Skeletal muscle tissue (tissue), 4 donors: ENCODE data around the gene BAIAP3. TPM values are rescaled to one million over a fixed set of nuclear protein-coding genes. Genes with fewer than 3 reads are reported as not detected.

Experiments
- H3K27ac ChIP-seq: one replicate; pipeline ENCODE4 v1.7.0; 2013; ENCODE audit warnings: mild to moderate bottlenecking, low read depth, low read length, inconsistent platforms
- H3K27me3 ChIP-seq, 3 donors: one replicate each; pipeline ENCODE4 v1.7.0; 2013; ENCODE audit warnings: low read length in 3 of 3; ENCODE audit not compliant: control insufficient read depth in 3 of 3, insufficient read depth in 3 of 3
- H3K36me3 ChIP-seq, 3 donors: one replicate each; pipeline ENCODE4 v1.7.0; 2013; ENCODE audit warnings: low read length in 3 of 3; ENCODE audit not compliant: control insufficient read depth in 3 of 3, insufficient read depth in 3 of 3
- H3K4me1 ChIP-seq, 3 donors: one replicate each; pipeline ENCODE4 v1.7.0; 2013; ENCODE audit warnings: low read length in 3 of 3, mild to moderate bottlenecking in 3 of 3; ENCODE audit not compliant: control insufficient read depth in 3 of 3, insufficient read depth in 3 of 3
- H3K4me3 ChIP-seq, 3 donors: one replicate each; pipeline ENCODE4 v1.7.0; 2013; ENCODE audit warnings: low read length in 3 of 3
- H3K9ac ChIP-seq, 3 donors: one replicate each; pipeline ENCODE4 v1.7.0; 2013; ENCODE audit warnings: low read length in 3 of 3, mild to moderate bottlenecking in 3 of 3, moderate library complexity in 2 of 3, low read depth in 1 of 3
- H3K9me3 ChIP-seq, 3 donors: one replicate each; pipeline ENCODE4 v1.7.0; 2013; ENCODE audit warnings: low read length in 3 of 3; ENCODE audit not compliant: control insufficient read depth in 3 of 3
- total RNA-seq: library from RNA; depleted of rRNA; stranded (reverse); fragments of >200 nt; gene quantifications from one replicate; pipeline ENCODE4 v1.2.3, GENCODE V29; 2014
- donor health status: Osteomylitis.

Gene BAIAP3
- total RNA-seq, 1 donor from 2014 or later = 1.0 TPM

DNA sequence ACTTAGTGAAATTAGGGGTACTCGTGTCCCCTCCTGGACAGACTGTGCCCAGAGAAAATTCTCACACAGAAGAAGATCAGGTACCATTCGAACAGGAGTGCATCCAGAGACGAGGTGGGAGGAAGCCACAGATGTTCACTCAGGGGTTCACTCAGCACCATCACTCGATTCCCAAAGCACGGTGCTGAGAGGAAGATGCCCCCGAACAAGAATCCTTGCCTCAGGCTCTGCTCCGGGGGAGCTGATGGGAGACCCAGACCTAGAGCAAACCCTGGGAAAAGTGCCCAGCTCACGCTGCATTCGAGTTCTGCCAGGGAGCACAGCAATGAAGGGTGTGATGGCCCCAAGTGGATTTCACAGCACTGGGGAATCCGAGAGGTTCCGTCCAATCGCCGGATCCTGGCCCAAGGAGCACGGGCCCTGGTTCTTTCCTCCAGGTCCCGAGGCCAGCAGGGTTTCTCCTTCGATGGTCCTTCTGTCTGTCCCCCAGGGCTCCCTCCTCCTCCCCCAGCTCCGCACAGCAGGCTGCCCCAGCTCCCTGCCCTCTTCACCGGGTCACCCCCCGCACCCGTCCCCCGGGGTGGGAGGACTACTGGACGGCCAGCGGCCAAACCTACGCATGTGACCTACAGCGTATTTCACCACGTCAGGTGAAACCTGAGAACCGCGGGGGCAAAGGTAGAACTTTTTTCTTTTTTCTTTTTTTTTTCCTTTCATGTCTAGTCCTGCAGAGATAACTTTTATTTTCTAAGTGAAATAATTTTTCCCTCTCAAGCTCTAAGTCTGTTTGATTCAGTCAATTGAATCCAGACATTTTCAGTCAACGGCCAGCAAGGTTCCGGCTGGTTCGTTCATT lies 34.2 kb upstream of the BAIAP3 start:
- Histone ChIP-seq H3K4me1 (peaks cover 2 to 17% (median 13%) of the 10 kb centered on the region in 3 donors), H3K4me3 (no peak overlapping the region), H3K9me3 (no peaks in the 10 kb centered on the region), H3K27me3 (peaks cover 40 to 52% (median 48%) of the 10 kb centered on the region in 3 donors), H3K27ac (no peak overlapping the region), H3K9ac (no peak overlapping the region), H3K36me3 (no peaks in the 10 kb centered on the region)

DNA sequence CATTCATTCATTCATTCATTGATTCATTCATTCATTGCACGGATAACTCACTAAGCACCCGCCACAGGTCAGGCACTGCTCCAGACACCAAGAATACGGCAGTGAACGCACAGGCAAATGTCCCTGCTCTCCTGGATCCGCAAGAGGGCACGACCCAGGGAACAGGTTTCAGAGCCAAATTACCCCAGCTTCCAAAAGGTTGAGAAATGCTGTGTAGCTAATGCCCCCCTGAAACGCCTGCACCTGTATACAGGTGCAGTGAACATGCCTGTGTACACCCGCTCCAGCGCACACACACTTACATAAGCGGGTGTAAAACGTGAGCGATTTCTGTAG lies 33.6 kb upstream of the BAIAP3 start:
- H3K4me3 ChIP-seq = no peak overlapping the region
- peaks cover 37 to 51% (median 48%) of the 10 kb centered on the region in 3 donors for H3K27me3 ChIP-seq
- H3K9me3 ChIP-seq = no peaks in the 10 kb centered on the region
- H3K27ac ChIP-seq = no peak overlapping the region
- peaks cover 2 to 17% (median 13%) of the 10 kb centered on the region in 3 donors for H3K4me1 ChIP-seq
- no peaks in the 10 kb centered on the region for H3K36me3 ChIP-seq
- H3K9ac ChIP-seq = no peak overlapping the region

- Histone ChIP-seq H3K9ac (peak overlapping the region in 1 of 3 donors; percentile 33), H3K9me3 (no peaks in the 10 kb centered on the region), H3K27ac (no peak overlapping the region), H3K36me3 (no peaks in the 10 kb centered on the region), H3K4me3 (no peak overlapping the region), H3K27me3 (peaks cover 34 to 51% (median 48%) of the 10 kb centered on the region in 3 donors), H3K4me1 (peaks cover 2 to 17% (median 13%) of the 10 kb centered on the region in 3 donors)
Observed at GRCh38 chr16:1300664-1301476, 32.6 kb upstream of the BAIAP3 start.

- peak overlapping the region in 1 of 3 donors; percentile 33 for H3K9ac ChIP-seq
- no peaks in the 10 kb centered on the region for H3K36me3 ChIP-seq
- H3K4me3 ChIP-seq = no peak overlapping the region
- no peak overlapping the region for H3K27ac ChIP-seq
- H3K4me1 ChIP-seq = peaks cover 2 to 17% (median 13%) of the 10 kb centered on the region in 3 donors
- peaks cover 34 to 51% (median 48%) of the 10 kb centered on the region in 3 donors for H3K27me3 ChIP-seq
- H3K9me3 ChIP-seq = no peaks in the 10 kb centered on the region
Observed at GRCh38 chr16:1301562-1301961, 31.9 kb upstream of the BAIAP3 start.

GRCh38 chr16:1305823-1306222 lies 27.6 kb upstream of the BAIAP3 start:
- Histone ChIP-seq H3K27ac (no peak overlapping the region), H3K9me3 (no peaks in the 10 kb centered on the region), H3K36me3 (no peaks in the 10 kb centered on the region), H3K27me3 (peaks cover 11 to 27% (median 27%) of the 10 kb centered on the region in 3 donors), H3K4me1 (peaks cover 8 to 15% (median 9%) of the 10 kb centered on the region in 3 donors), H3K9ac (no peak overlapping the region), H3K4me3 (no peak overlapping the region)

GRCh38 chr16:1306334-1306733 lies 27.1 kb upstream of the BAIAP3 start:
- Histone ChIP-seq H3K36me3 (no peaks in the 10 kb centered on the region), H3K4me1 (peaks cover 11 to 17% (median 13%) of the 10 kb centered on the region in 3 donors), H3K4me3 (no peak overlapping the region), H3K27ac (no peak overlapping the region), H3K27me3 (peaks cover 5 to 22% (median 22%) of the 10 kb centered on the region in 3 donors), H3K9me3 (no peaks in the 10 kb centered on the region), H3K9ac (no peak overlapping the region)

- Histone ChIP-seq H3K36me3 (peaks cover 0 to 5% (median 0%) of the 10 kb centered on the region in 3 donors), H3K9ac (peak overlapping the region in 2 of 3 donors; percentile 50 to 54), H3K27ac (peak overlapping the region; percentile 99), H3K4me1 (peaks cover 30 to 36% (median 30%) of the 10 kb centered on the region in 3 donors), H3K4me3 (peak overlapping the region; percentile 61 to 70 (median 62)), H3K27me3 (peaks cover 0 to 9% (median 8%) of the 10 kb centered on the region in 3 donors), H3K9me3 (no peaks in the 10 kb centered on the region)
Observed at GRCh38 chr16:1308036-1308976, 25.1 kb upstream of the BAIAP3 start.

DNA sequence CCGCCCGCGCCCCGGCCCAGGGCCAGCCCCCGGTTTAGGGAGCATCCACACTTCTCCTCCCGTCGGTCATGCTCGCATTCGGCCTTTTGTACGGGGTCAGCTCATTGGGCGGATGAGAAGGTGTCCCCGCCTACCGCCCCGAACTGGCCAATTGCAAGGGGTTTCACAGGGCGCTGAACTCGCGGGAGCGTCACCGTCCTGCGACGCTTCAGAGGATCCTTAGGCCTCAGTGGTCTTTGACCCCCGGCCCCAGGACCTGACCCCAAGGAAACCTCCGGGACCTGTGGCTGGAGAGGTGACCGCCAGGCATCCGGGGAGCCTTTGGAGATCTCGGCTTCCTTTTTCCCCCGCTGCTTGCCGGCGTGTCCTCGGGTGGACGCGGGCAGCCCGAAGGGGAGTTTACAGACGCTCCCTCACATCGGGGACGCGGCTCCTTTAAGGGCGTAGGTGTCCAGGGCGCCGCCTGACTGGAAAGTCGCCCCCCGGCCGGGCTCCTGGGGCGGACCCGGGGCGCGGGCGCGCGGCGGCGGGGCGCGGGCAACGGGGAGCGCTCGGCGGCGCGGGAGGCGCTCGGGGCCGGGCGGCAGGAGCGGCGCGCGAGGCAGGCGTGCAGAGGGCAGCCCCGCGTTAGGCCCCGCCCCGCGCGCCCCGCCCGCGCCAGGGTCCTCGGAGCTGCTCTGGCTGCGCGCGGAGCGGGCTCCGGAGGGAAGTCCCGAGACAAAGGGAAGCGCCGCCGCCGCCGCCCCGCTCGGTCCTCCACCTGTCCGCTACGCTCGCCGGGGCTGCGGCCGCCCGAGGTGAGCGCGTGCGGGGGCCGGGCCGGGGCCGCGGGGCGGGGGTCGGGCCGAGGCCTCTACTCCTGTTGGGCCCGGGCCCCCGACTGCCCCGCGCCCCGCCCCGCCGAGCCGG lies 24.2 kb upstream of the BAIAP3 start, which contains the start of gene UBE2I:
TSS of gene UBE2I (plus strand) at position 660 of the 909 bp plus-strand sequence. CDS start 4,395 bp downstream, outside the sequence.
- H3K27ac ChIP-seq = peak within 1 kb of the TSS; percentile 99
- peaks cover 0 to 7% (median 5%) of the 10 kb centered on the region in 3 donors for H3K36me3 ChIP-seq
- H3K27me3 ChIP-seq = peaks cover 0 to under 1% (median 0%) of the 10 kb centered on the region in 3 donors
- peak within 1 kb of the TSS; percentile 83 to 90 (median 87) for H3K4me3 ChIP-seq
- H3K4me1 ChIP-seq = peaks cover 30 to 45% (median 33%) of the 10 kb centered on the region in 3 donors
- no peaks in the 10 kb centered on the region for H3K9me3 ChIP-seq
- H3K9ac ChIP-seq = peak within 1 kb of the TSS; percentile 96 to 98 (median 98)
